ENCODE measurements around the gene KCNAB1.

Gene KCNAB1

DNA sequence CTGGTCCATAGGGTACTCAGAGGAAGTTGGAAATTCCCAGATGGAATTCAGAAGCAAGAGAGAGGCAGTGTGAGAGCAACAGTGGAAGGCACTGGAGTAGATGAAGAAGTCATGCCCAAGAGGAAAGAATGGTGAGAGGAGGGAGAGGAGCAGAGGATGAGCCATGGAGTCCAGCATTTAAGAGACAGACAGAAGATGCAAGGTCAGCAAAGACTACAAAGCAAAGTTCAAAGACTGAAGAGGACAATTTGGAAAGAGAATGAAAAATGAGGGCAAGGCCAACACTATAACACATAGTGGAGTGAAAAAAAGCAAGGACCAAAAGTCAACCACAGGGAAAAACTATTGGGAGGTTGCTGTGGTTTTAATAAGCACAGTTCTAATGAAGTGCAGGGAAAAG lies 255.8 kb downstream of the KCNAB1 start:
- TF ChIP-seq ZC3H10 (CRISPR knock-in tag; IDR thresholded peaks at IDR 0.05) = no peak
- TF ChIP-seq ISL1 (CRISPR knock-in tag; IDR thresholded peaks at IDR 0.05) = no peak
- no peak for TF ChIP-seq GLIS3 (CRISPR knock-in tag; IDR thresholded peaks at IDR 0.05)
- TF ChIP-seq, protein P1, sequence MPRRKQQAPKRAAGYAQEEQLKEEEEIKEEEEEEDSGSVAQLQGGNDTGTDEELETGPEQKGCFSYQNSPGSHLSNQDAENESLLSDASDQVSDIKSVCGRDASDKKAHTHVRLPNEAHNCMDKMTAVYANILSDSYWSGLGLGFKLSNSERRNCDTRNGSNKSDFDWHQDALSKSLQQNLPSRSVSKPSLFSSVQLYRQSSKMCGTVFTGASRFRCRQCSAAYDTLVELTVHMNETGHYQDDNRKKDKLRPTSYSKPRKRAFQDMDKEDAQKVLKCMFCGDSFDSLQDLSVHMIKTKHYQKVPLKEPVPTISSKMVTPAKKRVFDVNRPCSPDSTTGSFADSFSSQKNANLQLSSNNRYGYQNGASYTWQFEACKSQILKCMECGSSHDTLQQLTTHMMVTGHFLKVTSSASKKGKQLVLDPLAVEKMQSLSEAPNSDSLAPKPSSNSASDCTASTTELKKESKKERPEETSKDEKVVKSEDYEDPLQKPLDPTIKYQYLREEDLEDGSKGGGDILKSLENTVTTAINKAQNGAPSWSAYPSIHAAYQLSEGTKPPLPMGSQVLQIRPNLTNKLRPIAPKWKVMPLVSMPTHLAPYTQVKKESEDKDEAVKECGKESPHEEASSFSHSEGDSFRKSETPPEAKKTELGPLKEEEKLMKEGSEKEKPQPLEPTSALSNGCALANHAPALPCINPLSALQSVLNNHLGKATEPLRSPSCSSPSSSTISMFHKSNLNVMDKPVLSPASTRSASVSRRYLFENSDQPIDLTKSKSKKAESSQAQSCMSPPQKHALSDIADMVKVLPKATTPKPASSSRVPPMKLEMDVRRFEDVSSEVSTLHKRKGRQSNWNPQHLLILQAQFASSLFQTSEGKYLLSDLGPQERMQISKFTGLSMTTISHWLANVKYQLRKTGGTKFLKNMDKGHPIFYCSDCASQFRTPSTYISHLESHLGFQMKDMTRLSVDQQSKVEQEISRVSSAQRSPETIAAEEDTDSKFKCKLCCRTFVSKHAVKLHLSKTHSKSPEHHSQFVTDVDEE (CRISPR knock-in tag; IDR thresholded peaks at IDR 0.05) = no peak
- TF ChIP-seq PPARA (CRISPR knock-in tag; IDR thresholded peaks at IDR 0.05; ENCODE audit: borderline replicate concordance) = no peak
- TF ChIP-seq CSDC2 (CRISPR knock-in tag; IDR thresholded peaks at IDR 0.05) = no peak
- TF ChIP-seq CREB5 (CRISPR knock-in tag; IDR thresholded peaks at IDR 0.05; ENCODE audit: low read depth) = no peak
- no peak for ATAC-seq

GRCh38 chr3:156377266-156377665 lies 256.9 kb downstream of the KCNAB1 start:
- no peak for ATAC-seq
- TF ChIP-seq ESRRG (CRISPR knock-in tag; IDR thresholded peaks at IDR 0.05) (no peak), PATZ1 (CRISPR knock-in tag; IDR thresholded peaks at IDR 0.05; ENCODE audit: borderline replicate concordance) (no peak), ZNF565 (CRISPR knock-in tag; conservative IDR thresholded peaks at IDR 0.05; ENCODE audit: low read depth) (no peak), ZNF70 (CRISPR knock-in tag; IDR thresholded peaks at IDR 0.05) (no peak), BACH2 (CRISPR knock-in tag; IDR thresholded peaks at IDR 0.05; ENCODE audit: borderline replicate concordance) (no peak)

DNA sequence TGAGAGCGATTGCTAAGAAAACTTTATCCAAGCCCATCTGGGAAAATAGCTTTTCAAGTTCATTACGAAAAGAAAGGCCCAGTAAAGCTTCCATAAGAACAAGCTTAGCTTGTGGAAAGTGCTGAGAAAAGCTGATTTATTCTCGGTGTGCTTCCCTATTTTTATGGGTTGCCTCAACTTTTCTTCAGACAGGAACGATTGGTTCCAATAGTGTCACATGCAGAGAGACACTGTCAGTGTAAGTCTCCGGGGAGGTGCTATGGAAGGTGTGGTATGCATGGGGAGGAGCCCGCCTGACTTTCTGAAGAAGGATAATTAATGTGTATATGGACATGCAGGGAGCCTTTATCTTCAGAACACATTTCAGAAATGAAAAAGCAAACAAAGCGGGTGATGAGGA lies 257.3 kb downstream of the KCNAB1 start:
- ATAC-seq = no peak
- TF ChIP-seq POU6F1 (CRISPR knock-in tag; IDR thresholded peaks at IDR 0.05; ENCODE audit: borderline replicate concordance, low read depth) (no peak), CREB5 (CRISPR knock-in tag; IDR thresholded peaks at IDR 0.05; ENCODE audit: low read depth) (no peak), TCF4 (CRISPR knock-in tag; IDR thresholded peaks at IDR 0.05; ENCODE audit: borderline replicate concordance) (no peak), RARB (CRISPR knock-in tag; IDR thresholded peaks at IDR 0.05) (no peak), BACH2 (CRISPR knock-in tag; IDR thresholded peaks at IDR 0.05; ENCODE audit: borderline replicate concordance) (no peak)

DNA sequence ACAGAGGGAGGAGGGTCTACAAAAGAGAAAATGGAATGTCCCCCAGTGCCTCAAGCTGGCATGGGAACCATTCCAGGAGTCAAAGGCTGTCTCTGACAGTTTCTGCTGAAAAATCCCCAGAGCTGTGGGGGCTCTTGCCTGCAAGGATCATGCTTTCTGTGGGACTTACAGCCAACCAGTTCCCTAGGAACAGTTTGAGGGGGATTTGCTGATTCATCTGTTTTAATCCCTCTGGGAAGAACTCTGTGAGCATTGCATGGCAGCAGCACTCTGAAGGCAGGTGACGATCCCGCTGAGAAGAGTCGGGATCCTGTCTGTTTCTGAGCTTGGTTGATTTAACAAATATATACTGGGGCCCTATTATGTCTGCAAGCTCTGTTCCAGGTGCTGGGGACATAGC lies 258.5 kb downstream of the KCNAB1 start:
- no peak for ATAC-seq
- TF ChIP-seq PPARA (CRISPR knock-in tag; IDR thresholded peaks at IDR 0.05; ENCODE audit: borderline replicate concordance) = no peak
- no peak for TF ChIP-seq TOX (CRISPR knock-in tag; IDR thresholded peaks at IDR 0.05; ENCODE audit: borderline replicate concordance)
- TF ChIP-seq GLIS3 (CRISPR knock-in tag; IDR thresholded peaks at IDR 0.05) = no peak
- TF ChIP-seq ESRRG (CRISPR knock-in tag; IDR thresholded peaks at IDR 0.05) = no peak
- TF ChIP-seq SNAI2 (CRISPR knock-in tag; IDR thresholded peaks at IDR 0.05) = no peak
- no peak for TF ChIP-seq ZC3H10 (CRISPR knock-in tag; IDR thresholded peaks at IDR 0.05)
- no peak for TF ChIP-seq ZFP3 (CRISPR knock-in tag; IDR thresholded peaks at IDR 0.05)
- TF ChIP-seq ZNF70 (CRISPR knock-in tag; IDR thresholded peaks at IDR 0.05) = no peak
- no peak for TF ChIP-seq OSR1 (CRISPR knock-in tag; IDR thresholded peaks at IDR 0.05)
- no peak for TF ChIP-seq BACH2 (CRISPR knock-in tag; IDR thresholded peaks at IDR 0.05; ENCODE audit: borderline replicate concordance)
- no peak for TF ChIP-seq ZFP30 (CRISPR knock-in tag; IDR thresholded peaks at IDR 0.05)
- no peak for TF ChIP-seq ARNTL (CRISPR knock-in tag; IDR thresholded peaks at IDR 0.05; ENCODE audit: borderline replicate concordance, low read depth)
- no peak for TF ChIP-seq RARB (CRISPR knock-in tag; IDR thresholded peaks at IDR 0.05)
- no peak for TF ChIP-seq CSDC2 (CRISPR knock-in tag; IDR thresholded peaks at IDR 0.05)
- TF ChIP-seq TCF4 (CRISPR knock-in tag; IDR thresholded peaks at IDR 0.05; ENCODE audit: borderline replicate concordance) = no peak
- TF ChIP-seq, protein P1 (CRISPR knock-in tag; IDR thresholded peaks at IDR 0.05) = no peak
- no peak for TF ChIP-seq CREB5 (CRISPR knock-in tag; IDR thresholded peaks at IDR 0.05; ENCODE audit: low read depth)
